HepG2 (cell line): ENCODE results near the gene SPNS1. TPM values are rescaled to one million over a fixed set of nuclear protein-coding genes. Genes with fewer than 3 reads are reported as not detected.

Source experiments
- ATF2 ChIP-seq: sonication (generic); formaldehyde crosslinking; IDR thresholded peaks from 2 replicates; pipeline ENCODE4 v1.4.0; 2020; ENCODE audit warnings: missing genetic modification reagents
- CREB3 ChIP-seq: sonication (generic); formaldehyde crosslinking; IDR thresholded peaks from 2 replicates; pipeline ENCODE4 v1.5.0; 2020; ENCODE audit warnings: missing genetic modification reagents
- GABPA ChIP-seq, 2 experiments: IDR thresholded peaks; 2 replicates each; pipeline ENCODE4 v1.6.1; 2011 to 2016; ENCODE audit warnings: low read depth in 2 of 2, low read length in 1 of 2, missing biosample characterization in 1 of 2, missing genetic modification characterization in 1 of 2
- IRF1 ChIP-seq: sonication (generic); formaldehyde crosslinking; IDR thresholded peaks from 2 replicates; pipeline ENCODE4 v1.4.0; 2020; ENCODE audit warnings: low read depth, mild to moderate bottlenecking, missing genetic modification reagents
- NONO ChIP-seq, 2 experiments: fragments of 450-650 bp in 1 of 2; sonication (generic) in 1 of 2; formaldehyde crosslinking in 1 of 2; IDR thresholded peaks in 1 of 2; conservative IDR thresholded peaks in 1 of 2; 2 replicates each; pipeline versions ENCODE4 v1.6.1 to v1.8.0; 2017 to 2022; ENCODE audit warnings: mild to moderate bottlenecking in 1 of 2, missing genetic modification reagents in 1 of 2, moderate library complexity in 1 of 2
- PBX2 ChIP-seq: IDR thresholded peaks from 2 replicates; pipeline ENCODE4 v1.6.1; 2016; ENCODE audit warnings: control low read depth
- RARG ChIP-seq: sonication (generic); formaldehyde crosslinking; IDR thresholded peaks from 2 replicates; pipeline ENCODE4 v1.4.0; 2020; ENCODE audit warnings: low read depth, mild to moderate bottlenecking, missing genetic modification reagents
- YEATS2 ChIP-seq: sonication (generic); formaldehyde crosslinking; IDR thresholded peaks from 2 replicates; pipeline ENCODE4 v1.4.0; 2020; ENCODE audit warnings: missing genetic modification reagents, borderline replicate concordance
- ZBTB10 ChIP-seq: sonication (generic); formaldehyde crosslinking; IDR thresholded peaks from 2 replicates; pipeline ENCODE4 v1.4.0; 2020; ENCODE audit warnings: missing genetic modification reagents, borderline replicate concordance
- ZKSCAN1 ChIP-seq: fragments of 150-350 bp; IDR thresholded peaks from 2 replicates; pipeline ENCODE4 v1.6.1; 2014; ENCODE audit warnings: low read length
- ZNF276 ChIP-seq: sonication (generic); formaldehyde crosslinking; IDR thresholded peaks from 2 replicates; pipeline ENCODE4 v1.4.0; 2020; ENCODE audit warnings: mild to moderate bottlenecking, low read depth, missing genetic modification reagents
- ZNF281 ChIP-seq: sonication (generic); formaldehyde crosslinking; IDR thresholded peaks from 2 replicates; pipeline ENCODE4 v1.4.0; 2020; ENCODE audit warnings: missing genetic modification reagents, borderline replicate concordance
- ZNF841 ChIP-seq: sonication (generic); formaldehyde crosslinking; IDR thresholded peaks from 2 replicates; pipeline ENCODE4 v1.8.1; 2023; ENCODE audit warnings: missing genetic modification reagents, borderline replicate concordance
- ZNF883 ChIP-seq: sonication (generic); formaldehyde crosslinking; IDR thresholded peaks from 2 replicates; pipeline ENCODE4 v1.5.1; 2020; ENCODE audit warnings: mild to moderate bottlenecking, missing genetic modification reagents; ENCODE audit errors: not compliant biosample characterization
- polyA plus RNA-seq, 8 experiments: library from polyadenylated mRNA; depleted of rRNA in 3 of 8; stranded (reverse) in 7 of 8; unstranded in 1 of 8; fragments of >200 nt; fragmentation: Illumina TruSeq in 4 of 8; extraction: Trizol in 4 of 8; gene quantifications; 2 replicates each; pipeline versions ENCODE4 v1.2.1 to v1.2.3, GENCODE V29; 2011 to 2016; ENCODE audit warnings: low read depth in 4 of 8, missing spikeins in 1 of 8, mixed read lengths in 1 of 8; ENCODE audit not compliant: insufficient read depth in 1 of 8
- total RNA-seq, 5 experiments: library from RNA; depleted of rRNA; stranded (reverse); fragments of >200 nt; fragmentation: Illumina TruSeq; extraction: Trizol; gene quantifications; 2 replicates each; pipeline ENCODE4 v1.2.3, GENCODE V29; 2016; ENCODE audit warnings: low read depth in 1 of 5

The SPNS1 gene
- total and polyA plus RNA-seq, 2 of the 13 experiments (the other 11 are each of a cell fraction or from before 2014, with no cell fraction given) = 25.6 to 38.8 TPM

- TF ChIP-seq ZNF276 (CRISPR knock-in tag) (0 out of 2 replicates have a peak, but pooled peaks have one; percentile 56), GABPA (IDR thresholded peaks at IDR 0.05; ENCODE audit: low read depth, low read length) (peak; percentile 84), GABPA (CRISPR knock-in tag; IDR thresholded peaks at IDR 0.05; ENCODE audit: low read depth) (peak; percentile 98), RARG (CRISPR knock-in tag) (no peak; the same call in 1 of the 2 replicates), ZNF281 (CRISPR knock-in tag) (no peak), YEATS2 (CRISPR knock-in tag) (peak; percentile 85), IRF1 (CRISPR knock-in tag) (peak; percentile 88; the same call in 1 of the 2 replicates), NONO (IDR thresholded peaks at IDR 0.05) (no peak), NONO (CRISPR knock-in tag; conservative IDR thresholded peaks at IDR 0.05) (peak; percentile 82), CREB3 (no peak), ZKSCAN1 (no peak), ZNF883 (CRISPR knock-in tag) (no peak), ZNF841 (CRISPR knock-in tag) (no peak), ATF2 (CRISPR knock-in tag) (peak; percentile 47), PBX2 (CRISPR knock-in tag) (peak; percentile 99), ZBTB10 (CRISPR knock-in tag) (no peak)
These were observed 23.7 kb upstream of the SPNS1 start, which contains the start of gene NFATC2IP (continued) for GRCh38 chr16:28950648-28951409.
